Mucosa of stomach (tissue), 1 donor: Measurements from ENCODE around the gene NOL4L.
"Not testable (repeated sequence)": the region's sequence is repeated elsewhere in the genome, so short reads cannot be mapped to it uniquely, and the experiment has no call there.

Experiments used
- H3K27me3 ChIP-seq: one replicate; pipeline ENCODE4 v1.7.0; 2013; ENCODE audit warnings: mild to moderate bottlenecking, low read length; ENCODE audit not compliant: control insufficient read depth, insufficient read depth
- H3K36me3 ChIP-seq: one replicate; pipeline ENCODE4 v1.7.0; 2013; ENCODE audit warnings: low read length; ENCODE audit not compliant: control insufficient read depth, insufficient read depth
- H3K4me1 ChIP-seq: one replicate; pipeline ENCODE4 v1.7.0; 2013; ENCODE audit warnings: mild to moderate bottlenecking, low read length; ENCODE audit not compliant: control insufficient read depth, insufficient read depth
- H3K4me3 ChIP-seq: one replicate; pipeline ENCODE4 v1.7.0; 2013; ENCODE audit warnings: low read length
- H3K9ac ChIP-seq: one replicate; pipeline ENCODE4 v1.7.0; 2013; ENCODE audit warnings: mild to moderate bottlenecking, low read length, moderate library complexity
- H3K9me3 ChIP-seq: one replicate; pipeline ENCODE4 v1.7.0; 2013; ENCODE audit warnings: mild to moderate bottlenecking, low read length, moderate library complexity; ENCODE audit not compliant: control insufficient read depth
- donor health status: Pancreatic carcinoma.

The NOL4L gene

GRCh38 chr20:32602273-32602672, 17.1 kb upstream of the NOL4L start:
- no peak overlapping the region for H3K9ac ChIP-seq
- H3K9me3 ChIP-seq: no peaks in the 10 kb centered on the region
- H3K36me3 ChIP-seq: no peaks in the 10 kb centered on the region
- H3K4me1 ChIP-seq: no peaks in the 10 kb centered on the region
- no peak overlapping the region for H3K4me3 ChIP-seq
- peaks cover 17% of the 10 kb centered on the region for H3K27me3 ChIP-seq

GRCh38 chr20:32600681-32601237, 15.6 kb upstream of the NOL4L start:
- H3K27me3 ChIP-seq: peaks cover 2% of the 10 kb centered on the region
- H3K9ac ChIP-seq: no peak overlapping the region
- no peak overlapping the region for H3K4me3 ChIP-seq
- no peaks in the 10 kb centered on the region for H3K36me3 ChIP-seq
- no peaks in the 10 kb centered on the region for H3K9me3 ChIP-seq
- no peaks in the 10 kb centered on the region for H3K4me1 ChIP-seq

GRCh38 chr20:32599783-32600340, 14.7 kb upstream of the NOL4L start:
- Histone ChIP-seq H3K9me3 (no peaks in the 10 kb centered on the region), H3K36me3 (no peaks in the 10 kb centered on the region), H3K27me3 (no peaks in the 10 kb centered on the region), H3K4me1 (no peaks in the 10 kb centered on the region), H3K4me3 (no peak overlapping the region), H3K9ac (no peak overlapping the region)

GRCh38 chr20:32598606-32599005, 13.5 kb upstream of the NOL4L start:
- Histone ChIP-seq H3K4me1 (no peaks in the 10 kb centered on the region), H3K36me3 (no peaks in the 10 kb centered on the region), H3K9me3 (no peaks in the 10 kb centered on the region), H3K9ac (no peak overlapping the region), H3K4me3 (no peak overlapping the region), H3K27me3 (no peaks in the 10 kb centered on the region)

GRCh38 chr20:32597714-32598113, 12.6 kb upstream of the NOL4L start:
- no peaks in the 10 kb centered on the region for H3K27me3 ChIP-seq
- H3K9me3 ChIP-seq: no peaks in the 10 kb centered on the region

GRCh38 chr20:32596681-32597252, 11.6 kb upstream of the NOL4L start:
- H3K4me3 ChIP-seq: no peak overlapping the region
- no peaks in the 10 kb centered on the region for H3K27me3 ChIP-seq
- no peaks in the 10 kb centered on the region for H3K9me3 ChIP-seq
- no peaks in the 10 kb centered on the region for H3K36me3 ChIP-seq
- H3K4me1 ChIP-seq: no peaks in the 10 kb centered on the region
- no peak overlapping the region for H3K9ac ChIP-seq

More at GRCh38 chr20:32597714-32598113, 12.6 kb upstream of the NOL4L start:
- Histone ChIP-seq H3K4me3 (no peak overlapping the region), H3K9ac (no peak overlapping the region), H3K36me3 (no peaks in the 10 kb centered on the region), H3K4me1 (no peaks in the 10 kb centered on the region)

- H3K27me3 ChIP-seq: no peaks in the 10 kb centered on the region
- no peak overlapping the region for H3K4me3 ChIP-seq
- no peaks in the 10 kb centered on the region for H3K4me1 ChIP-seq
- H3K9me3 ChIP-seq: no peaks in the 10 kb centered on the region
- no peak overlapping the region for H3K9ac ChIP-seq
- H3K36me3 ChIP-seq: no peaks in the 10 kb centered on the region
These were observed 10.0 kb upstream of the NOL4L start for GRCh38 chr20:32595143-32595542.

- H3K4me1 ChIP-seq, H3K9ac ChIP-seq, H3K36me3 ChIP-seq, H3K9me3 ChIP-seq, H3K4me3 ChIP-seq, H3K27me3 ChIP-seq: not testable (repeated sequence)
These were observed 9.5 kb upstream of the NOL4L start for GRCh38 chr20:32594669-32595068.

- no peak overlapping the region for H3K9ac ChIP-seq
These were observed 9.1 kb upstream of the NOL4L start for GRCh38 chr20:32594204-32594603.

GRCh38 chr20:32592616-32593015, 7.5 kb upstream of the NOL4L start:
- H3K27me3 ChIP-seq, H3K4me3 ChIP-seq, H3K4me1 ChIP-seq, H3K9me3 ChIP-seq, H3K9ac ChIP-seq, H3K36me3 ChIP-seq: not testable (repeated sequence)

More at GRCh38 chr20:32594204-32594603, 9.1 kb upstream of the NOL4L start:
- H3K27me3 ChIP-seq: no peaks in the 10 kb centered on the region
- no peaks in the 10 kb centered on the region for H3K36me3 ChIP-seq
- H3K4me3 ChIP-seq: no peak overlapping the region
- no peaks in the 10 kb centered on the region for H3K9me3 ChIP-seq
- H3K4me1 ChIP-seq: no peaks in the 10 kb centered on the region

- Histone ChIP-seq H3K4me3 (no peak overlapping the region), H3K9me3 (no peaks in the 10 kb centered on the region), H3K9ac (no peak overlapping the region), H3K36me3 (no peaks in the 10 kb centered on the region), H3K27me3 (peaks cover 13% of the 10 kb centered on the region), H3K4me1 (no peaks in the 10 kb centered on the region)
These were observed 6.9 kb upstream of the NOL4L start for GRCh38 chr20:32592022-32592421.

- Histone ChIP-seq H3K9ac (no peak overlapping the region), H3K4me1 (no peaks in the 10 kb centered on the region), H3K36me3 (no peaks in the 10 kb centered on the region), H3K9me3 (no peaks in the 10 kb centered on the region), H3K27me3 (peaks cover 28% of the 10 kb centered on the region), H3K4me3 (no peak overlapping the region)
These were observed 4.6 kb upstream of the NOL4L start for GRCh38 chr20:32589769-32590168.
